CD4-positive, alpha-beta memory T cell (primary cell): ENCODE data around the gene SRCIN1. TPM values are rescaled to one million over a fixed set of nuclear protein-coding genes. Genes with fewer than 3 reads are reported as not detected.

Experiments used
- CTCF ChIA-PET: fragments of 350-600 bp; sonication (Branson Sonifier 250); formaldehyde crosslinking; loops from one replicate; lab custom pipeline; 2021; ENCODE audit warnings: inconsistent platforms; ENCODE audit not compliant: partially characterized antibody; lab: Charles Lee
- POLR2A ChIA-PET: fragments of 350-600 bp; sonication (Branson Sonifier 250); formaldehyde crosslinking; loops from one replicate; lab custom pipeline; 2021; ENCODE audit not compliant: partially characterized antibody; lab: Charles Lee
- DNase-seq, 5 donors: peaks; one replicate each; pipeline versions ENCODE4 v3.0.0 to v3.0.0-alpha.2; 2020 to 2022; ENCODE audit warnings: mixed read lengths in 1 of 5
- H3K27ac ChIP-seq: one replicate; pipeline ENCODE4 v1.7.0; 2013; ENCODE audit warnings: low read depth, low read length
- H3K27me3 ChIP-seq: 2 replicates; pipeline ENCODE4 v1.7.0; 2013; ENCODE audit warnings: mild to moderate bottlenecking, low read length, moderate library complexity; ENCODE audit not compliant: insufficient read depth
- H3K36me3 ChIP-seq: 2 replicates; pipeline ENCODE4 v1.7.0; 2013; ENCODE audit warnings: mild to moderate bottlenecking, low read length, moderate library complexity; ENCODE audit not compliant: insufficient read depth
- H3K4me1 ChIP-seq: 2 replicates; pipeline ENCODE4 v1.7.0; 2013; ENCODE audit warnings: mild to moderate bottlenecking, low read length, moderate library complexity; ENCODE audit not compliant: insufficient read depth
- H3K4me3 ChIP-seq, 2 donors: one replicate each; pipeline ENCODE4 v1.7.0; 2013; ENCODE audit warnings: low read length in 2 of 2, mild to moderate bottlenecking in 1 of 2
- H3K9me3 ChIP-seq, 2 donors: one replicate each; pipeline ENCODE4 v1.7.0; 2013; ENCODE audit warnings: low read length in 2 of 2, control low read depth in 1 of 2; ENCODE audit not compliant: control insufficient read depth in 1 of 2
- H3K27ac Mint-ChIP-seq, 7 donors: one replicate each; pipeline ENCODE4 v1.8.0; 2020 to 2021; ENCODE audit warnings: mixed read lengths in 7 of 7, mild to moderate bottlenecking in 6 of 7, inconsistent platforms in 3 of 7, moderate library complexity in 3 of 7
- H3K27me3 Mint-ChIP-seq, 2 donors: one replicate each; pipeline ENCODE4 v1.8.0; 2020 to 2021; ENCODE audit warnings: mixed read lengths in 2 of 2
- H3K36me3 Mint-ChIP-seq, 2 donors: one replicate each; pipeline ENCODE4 v1.8.0; 2020 to 2021; ENCODE audit warnings: mixed read lengths in 2 of 2, inconsistent platforms in 1 of 2, mild to moderate bottlenecking in 1 of 2
- H3K4me1 Mint-ChIP-seq, 4 donors: one replicate each; pipeline ENCODE4 v1.8.0; 2020 to 2021; ENCODE audit warnings: mixed read lengths in 4 of 4, mild to moderate bottlenecking in 1 of 4
- H3K4me3 Mint-ChIP-seq, 8 donors: one replicate each; pipeline ENCODE4 v1.8.0; 2020 to 2021; ENCODE audit warnings: mixed read lengths in 8 of 8, mild to moderate bottlenecking in 7 of 8, moderate library complexity in 6 of 8, inconsistent platforms in 3 of 8
- H3K9me3 Mint-ChIP-seq, 8 donors: one replicate each; pipeline ENCODE4 v1.8.0; 2020 to 2021; ENCODE audit warnings: mixed read lengths in 8 of 8, mild to moderate bottlenecking in 5 of 8, inconsistent platforms in 3 of 8, moderate library complexity in 1 of 8
- intact Hi-C: fragments of 100-400 bp; cut with micrococcal nuclease; formaldehyde crosslinking; loops from one replicate; pipeline ENCODE4 v1.15.1; 2023
- polyA plus RNA-seq, 2 donors: library from polyadenylated mRNA; unstranded; fragments of 300-500 nt; fragmentation: Illumina TruSeq; gene quantifications; one replicate each; pipeline ENCODE4 v1.2.3, GENCODE V29; 2021
- total RNA-seq, 2 experiments: library from RNA; stranded (reverse); gene quantifications; one replicate each; pipeline ENCODE4 v1.2.3, GENCODE V29; 2021

Gene SRCIN1
- total and polyA plus RNA-seq, 4 experiments from 2014 or later = 0.28 to 0.79 TPM; not detected in 2

DNA sequence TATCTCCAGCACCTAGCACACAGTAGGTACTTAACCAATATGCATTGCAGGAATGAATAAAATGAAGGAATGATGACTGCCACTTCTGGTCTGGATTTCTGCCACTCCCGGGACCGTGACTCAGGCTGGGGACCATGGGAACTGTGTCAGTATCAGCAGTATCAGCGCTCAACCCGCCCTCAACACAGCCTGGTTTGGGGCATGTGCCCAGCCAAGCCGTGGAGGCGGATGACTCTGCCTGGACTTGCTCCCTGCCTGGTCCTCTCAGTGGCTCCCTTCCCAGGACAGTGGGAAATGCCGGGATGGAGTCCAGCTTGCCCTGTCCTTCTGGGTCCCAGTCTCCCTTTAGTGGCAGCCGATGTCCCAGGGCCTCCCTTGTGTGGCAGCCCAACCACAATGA is 55.1 kb downstream of the SRCIN1 start:
- no peaks in the 10 kb centered on the region for H3K36me3 Mint-ChIP-seq
- no peak for DNase-seq
- Histone ChIP-seq H3K36me3 (no peaks in the 10 kb centered on the region), H3K4me1 (no peaks in the 10 kb centered on the region), H3K27me3 (no peaks in the 10 kb centered on the region), H3K4me3 (no peak overlapping the region), H3K27ac (no peak overlapping the region), H3K9me3 (no peaks in the 10 kb centered on the region)
- intact Hi-C loops = no loop called here
- H3K27ac Mint-ChIP-seq = no peak overlapping the region
- CTCF ChIA-PET = no interaction called here
- no peak overlapping the region for H3K4me3 Mint-ChIP-seq
- H3K27me3 Mint-ChIP-seq = peaks cover 12 to 17% of the 10 kb centered on the region in 2 donors
- no peaks in the 10 kb centered on the region for H3K4me1 Mint-ChIP-seq
- H3K9me3 Mint-ChIP-seq = no peaks in the 10 kb centered on the region
- POLR2A ChIA-PET = no interaction called here

DNA sequence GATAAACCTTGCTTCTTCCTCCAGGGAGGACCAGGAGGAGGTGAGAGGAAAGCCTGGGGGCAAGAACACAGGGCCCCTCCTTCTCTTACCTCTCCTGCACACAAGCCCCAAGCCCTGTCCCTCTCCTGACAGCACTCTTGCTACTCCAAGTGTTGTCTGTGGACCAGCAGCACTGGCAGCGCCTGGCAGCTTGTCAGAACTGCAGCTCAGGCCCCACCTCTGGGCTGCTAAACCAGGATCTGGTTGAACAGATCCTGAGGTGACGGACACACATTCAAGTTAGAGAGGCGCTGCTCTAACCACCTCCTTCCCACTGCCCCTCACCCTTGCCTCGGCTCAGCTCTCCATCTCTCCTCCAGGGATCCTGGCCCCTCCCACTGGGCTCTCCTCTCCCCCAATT is 56.5 kb downstream of the SRCIN1 start:
- Mint-ChIP-seq H3K9me3 (no peaks in the 10 kb centered on the region), H3K4me1 (no peaks in the 10 kb centered on the region), H3K36me3 (no peaks in the 10 kb centered on the region), H3K27ac (no peak overlapping the region), H3K4me3 (no peak overlapping the region), H3K27me3 (peaks cover 12 to 19% of the 10 kb centered on the region in 2 donors)
- H3K27me3 ChIP-seq = no peaks in the 10 kb centered on the region
- intact Hi-C loops = no loop called here
- CTCF ChIA-PET = interaction anchor here (1.3 kb wide), 2 partner anchors 8 to 10 kb away, joined by 5 read pairs; no protein-coding TSS in a partner anchor
- no peaks in the 10 kb centered on the region for H3K36me3 ChIP-seq
- POLR2A ChIA-PET = no interaction called here
- no peaks in the 10 kb centered on the region for H3K9me3 ChIP-seq
- no peak overlapping the region for H3K4me3 ChIP-seq
- H3K4me1 ChIP-seq = no peaks in the 10 kb centered on the region
- DNase-seq = no peak
- no peak overlapping the region for H3K27ac ChIP-seq

DNA sequence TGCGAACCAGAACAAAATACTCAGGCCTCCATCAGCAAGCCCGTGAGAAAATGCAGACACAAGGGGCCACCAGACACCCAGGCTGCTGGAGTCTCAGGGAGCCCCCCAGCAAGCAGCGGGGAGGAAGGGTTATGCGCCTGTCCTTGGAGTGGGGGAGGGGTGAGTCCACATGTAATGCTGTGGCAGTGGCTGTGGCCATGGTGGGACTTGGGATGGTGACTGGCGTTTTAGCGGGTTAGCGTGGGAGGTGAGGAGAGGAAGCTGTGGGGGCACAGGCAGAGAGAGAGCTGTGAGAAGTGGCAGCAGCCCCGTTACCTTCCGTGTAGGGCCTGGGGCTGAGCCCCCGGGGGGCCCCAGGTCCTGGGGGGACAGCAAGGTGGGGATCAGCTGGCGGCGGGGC is 58.3 kb downstream of the SRCIN1 start:
- Histone ChIP-seq H3K9me3 (no peaks in the 10 kb centered on the region), H3K27me3 (no peaks in the 10 kb centered on the region), H3K27ac (no peak overlapping the region), H3K4me1 (no peaks in the 10 kb centered on the region), H3K36me3 (no peaks in the 10 kb centered on the region), H3K4me3 (no peak overlapping the region)
- Mint-ChIP-seq H3K4me3 (no peak overlapping the region), H3K27me3 (peaks cover 9 to 21% of the 10 kb centered on the region in 2 donors), H3K9me3 (no peaks in the 10 kb centered on the region), H3K4me1 (no peaks in the 10 kb centered on the region), H3K36me3 (no peaks in the 10 kb centered on the region), H3K27ac (no peak overlapping the region)
- POLR2A ChIA-PET = no interaction called here
- DNase-seq = no peak
- intact Hi-C loops = no loop called here
- CTCF ChIA-PET = interaction anchor here (1.0 kb wide), 1 partner anchor 11 kb away, joined by 5 read pairs; no protein-coding TSS in a partner anchor

DNA sequence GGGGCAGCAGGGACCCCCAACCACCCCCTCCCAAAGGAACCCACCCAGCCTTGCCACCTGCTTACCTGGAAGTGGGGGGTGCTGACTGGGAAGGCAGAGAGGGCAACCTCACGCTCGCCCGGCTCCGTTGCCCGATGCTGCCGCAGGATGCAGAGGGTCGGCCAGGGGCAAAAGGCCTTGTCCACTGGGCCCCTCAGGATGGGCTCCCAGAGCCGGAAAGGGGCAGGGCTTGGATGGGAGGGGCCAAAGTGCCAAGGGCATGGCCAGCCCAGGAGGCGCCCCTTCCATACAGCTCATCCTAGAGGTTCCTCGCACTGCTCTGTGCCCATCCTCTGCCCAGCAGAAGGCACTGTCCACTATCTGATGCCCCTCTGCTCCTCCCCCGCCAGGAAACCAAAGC is 59.4 kb downstream of the SRCIN1 start:
- intact Hi-C loops = no loop called here
- Mint-ChIP-seq H3K4me1 (no peaks in the 10 kb centered on the region), H3K36me3 (no peaks in the 10 kb centered on the region), H3K27ac (no peak overlapping the region), H3K27me3 (peaks cover 9 to 23% of the 10 kb centered on the region in 2 donors), H3K9me3 (no peaks in the 10 kb centered on the region), H3K4me3 (no peak overlapping the region)
- no peaks in the 10 kb centered on the region for H3K4me1 ChIP-seq
- H3K9me3 ChIP-seq = no peaks in the 10 kb centered on the region
- no peaks in the 10 kb centered on the region for H3K36me3 ChIP-seq
- POLR2A ChIA-PET = interaction anchor here (1.3 kb wide), 1 partner anchor 11 kb away, joined by 3 read pairs; no protein-coding TSS in a partner anchor
- CTCF ChIA-PET = interaction anchor here (1.3 kb wide), 1 partner anchor 11 kb away, joined by 5 read pairs; no protein-coding TSS in a partner anchor
- no peak overlapping the region for H3K27ac ChIP-seq
- DNase-seq = no peak
- H3K27me3 ChIP-seq = no peaks in the 10 kb centered on the region
- H3K4me3 ChIP-seq = no peak overlapping the region

DNA sequence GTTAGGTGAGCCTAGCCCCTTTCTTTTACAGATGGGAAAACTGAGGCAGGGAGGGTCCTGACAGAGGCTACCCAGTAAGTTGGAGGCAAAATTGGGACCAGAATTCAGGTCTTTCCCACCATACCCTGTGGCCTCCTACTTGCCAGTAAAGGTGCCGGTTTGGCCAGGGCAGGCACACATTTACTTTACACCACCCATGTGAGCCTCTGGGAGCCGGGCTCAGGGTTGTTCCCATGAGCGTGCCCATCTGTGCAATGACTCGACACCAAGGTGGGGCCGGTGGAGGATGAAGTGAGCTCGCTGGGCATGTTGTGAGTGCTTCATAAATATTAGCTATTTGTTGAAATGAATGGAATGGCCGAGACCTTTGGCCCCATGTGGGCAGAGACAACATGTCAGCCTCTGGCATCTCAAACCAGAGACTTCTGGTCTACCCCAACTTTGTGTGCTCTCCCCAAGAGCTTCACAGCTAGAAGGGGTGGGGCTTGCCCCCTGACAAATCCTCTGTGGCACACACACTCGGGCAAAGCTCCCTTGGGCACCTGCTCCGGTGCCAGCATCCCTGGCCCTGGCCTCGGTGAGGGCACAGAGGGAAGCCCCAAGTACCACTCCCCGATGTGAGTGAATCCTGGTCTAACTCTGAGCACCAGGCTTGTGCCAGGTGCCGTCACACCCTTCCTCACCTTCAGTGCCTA is 60.1 kb downstream of the SRCIN1 start:
- H3K36me3 Mint-ChIP-seq = no peaks in the 10 kb centered on the region
- H3K27me3 Mint-ChIP-seq = peaks cover 11 to 25% of the 10 kb centered on the region in 2 donors
- DNase-seq = no peak
- POLR2A ChIA-PET = interaction anchor here (1.3 kb wide), 1 partner anchor 12 kb away, joined by 3 read pairs; no protein-coding TSS in a partner anchor
- H3K27ac Mint-ChIP-seq = no peak overlapping the region
- H3K4me1 Mint-ChIP-seq = no peaks in the 10 kb centered on the region
- no peak overlapping the region for H3K4me3 Mint-ChIP-seq
- H3K9me3 Mint-ChIP-seq = no peaks in the 10 kb centered on the region
- intact Hi-C loops = no loop called here
- CTCF ChIA-PET = interaction anchor here (1.3 kb wide), 1 partner anchor 12 kb away, joined by 5 read pairs; no protein-coding TSS in a partner anchor
- H3K27ac ChIP-seq = no peak overlapping the region
- no peaks in the 10 kb centered on the region for H3K4me1 ChIP-seq
- no peaks in the 10 kb centered on the region for H3K36me3 ChIP-seq
- H3K9me3 ChIP-seq = no peaks in the 10 kb centered on the region
- H3K27me3 ChIP-seq = no peaks in the 10 kb centered on the region
- H3K4me3 ChIP-seq = no peak overlapping the region

GRCh38 chr17:38544839-38545209 is 60.9 kb downstream of the SRCIN1 start:
- Histone ChIP-seq H3K27me3 (no peaks in the 10 kb centered on the region), H3K4me1 (no peaks in the 10 kb centered on the region), H3K27ac (no peak overlapping the region), H3K9me3 (no peaks in the 10 kb centered on the region), H3K4me3 (no peak overlapping the region), H3K36me3 (no peaks in the 10 kb centered on the region)
- Mint-ChIP-seq H3K9me3 (no peaks in the 10 kb centered on the region), H3K4me1 (no peaks in the 10 kb centered on the region), H3K27ac (no peak overlapping the region), H3K4me3 (no peak overlapping the region), H3K36me3 (no peaks in the 10 kb centered on the region), H3K27me3 (peaks cover 14 to 29% of the 10 kb centered on the region in 2 donors)
- intact Hi-C loops = no loop called here
- DNase-seq = no peak
- POLR2A ChIA-PET = no interaction called here
- CTCF ChIA-PET = no interaction called here

- Mint-ChIP-seq H3K4me3 (no peak overlapping the region), H3K27me3 (peaks cover 14 to 26% of the 10 kb centered on the region in 2 donors), H3K36me3 (no peaks in the 10 kb centered on the region), H3K4me1 (no peaks in the 10 kb centered on the region), H3K9me3 (no peaks in the 10 kb centered on the region), H3K27ac (no peak overlapping the region)
- intact Hi-C loops = no loop called here
- DNase-seq = no peak
- Histone ChIP-seq H3K36me3 (no peaks in the 10 kb centered on the region), H3K4me3 (no peak overlapping the region), H3K4me1 (no peaks in the 10 kb centered on the region), H3K9me3 (no peaks in the 10 kb centered on the region), H3K27me3 (no peaks in the 10 kb centered on the region), H3K27ac (no peak overlapping the region)
- ChIA-PET POLR2A (no interaction called here), CTCF (interaction anchor here (0.7 kb wide), 1 partner anchor 14 kb away, joined by 3 read pairs; no protein-coding TSS in a partner anchor)
These were observed 61.4 kb downstream of the SRCIN1 start for GRCh38 chr17:38544175-38544838.
